ENCODE results near the gene HIVEP3. TPM values are rescaled to one million over a fixed set of nuclear protein-coding genes. Genes with fewer than 3 reads are reported as not detected.

HIVEP3 gene
- total RNA-seq, 1 experiment from 2014 or later: 1.4 TPM

GRCh38 chr1:41689139-41689538, 229.6 kb downstream of the HIVEP3 start:
- Histone ChIP-seq H3K79me2 (ENCODE audit: insufficient read depth, low read length) (no peaks in the 10 kb centered on the region), H3K4me2 (ENCODE audit: insufficient read depth, insufficient read length, low read length) (no peak overlapping the region), H3K9me3 (ENCODE audit: control insufficient read depth, low read depth, low read length) (no peaks in the 10 kb centered on the region), H3K27me3 (ENCODE audit: insufficient read depth, low read length) (no peaks in the 10 kb centered on the region), H3K27ac (ENCODE audit: insufficient read length, low read depth, low read length) (no peak overlapping the region), H3K56ac (ENCODE audit: insufficient read length, low read depth, low read length) (no peak overlapping the region), H2BK5ac (ENCODE audit: insufficient read length, low read length) (no peak overlapping the region), H4K20me1 (ENCODE audit: control insufficient read depth, insufficient read depth, insufficient read length) (no peaks in the 10 kb centered on the region), H2BK15ac (ENCODE audit: low read depth, low read length) (no peak overlapping the region), H2BK12ac (ENCODE audit: insufficient read length, low read depth, low read length) (no peak overlapping the region), H2AFZ (ENCODE audit: low read length) (no peak overlapping the region), H2BK120ac (ENCODE audit: low read depth, low read length, poor library complexity, severe bottlenecking) (no peak overlapping the region), H3K4me1 (ENCODE audit: insufficient read depth, low read length) (no peaks in the 10 kb centered on the region), H3K79me1 (ENCODE audit: insufficient read depth, low read depth, low read length, poor library complexity, severe bottlenecking) (no peaks in the 10 kb centered on the region), H3T11ph (ENCODE audit: low read length) (no peak overlapping the region), H4K8ac (replicated peaks; ENCODE audit: insufficient read length, low read depth, low read length) (no peak overlapping the region), H3K9ac (ENCODE audit: extremely low read depth, insufficient read length, low read length) (no peak overlapping the region), H4K5ac (ENCODE audit: insufficient read length, low read depth, low read length) (no peak overlapping the region), H2BK20ac (ENCODE audit: low read depth, low read length, poor library complexity, severe bottlenecking) (no peak overlapping the region), H3K23ac (ENCODE audit: insufficient read length, low read depth, low read length) (no peak overlapping the region), H3K23me2 (ENCODE audit: insufficient read length, low read depth, low read length, poor library complexity, severe bottlenecking) (no peaks in the 10 kb centered on the region), H3K14ac (ENCODE audit: insufficient read depth, low read length) (no peak overlapping the region), H4K91ac (ENCODE audit: insufficient read length, low read depth, low read length) (no peak overlapping the region), H3K4ac (ENCODE audit: low read depth, low read length) (no peak overlapping the region), H3K18ac (ENCODE audit: insufficient read length, low read depth, low read length) (no peak overlapping the region), H2AK5ac (ENCODE audit: insufficient read length, low read length) (no peak overlapping the region)
- Mint-ChIP-seq H3K36me3 (ENCODE audit: insufficient read depth in 1 of 3, low read depth in 3 of 3) (no peaks in the 10 kb centered on the region), H3K27ac (no peak overlapping the region), H3K9me3 (no peaks in the 10 kb centered on the region), H3K27me3 (ENCODE audit: low read depth) (no peaks in the 10 kb centered on the region), H3K4me3 (no peak overlapping the region), H3K4me1 (no peaks in the 10 kb centered on the region)
- no peak for TF ChIP-seq CTCF (conservative IDR thresholded peaks at IDR 0.05)
- DNase-seq: no peak
- no CpG with 5 or more reads among the region's 10 CpGs for WGBS (ENCODE audit: extremely low coverage, insufficient read length, low lambda C conversion rate)

Data from H9 (cell line).